Right ventricle myocardium superior (tissue), 1 donor: Measurements from ENCODE around the gene DNM1. TPM values are rescaled to one million over a fixed set of nuclear protein-coding genes. Genes with fewer than 3 reads are reported as not detected.
A peak's percentile ranks its signal among the peaks of the same experiment; 100 is the strongest.
"Not testable (repeated sequence)": the region's sequence is repeated elsewhere in the genome, so short reads cannot be mapped to it uniquely, and the experiment has no call there.

Experiments
- ATAC-seq: fragments of 200-7000 bp; cut with Tn5 transposase; one replicate; pipeline ENCODE4 v1.9.1; 2020; ENCODE audit warnings: mild to moderate bottlenecking; ENCODE audit not compliant: poor library complexity
- DNase-seq: peaks from one replicate; pipeline ENCODE4 v3.0.0-alpha.2; 2020
- intact Hi-C: fragments of 100-400 bp; cut with DNase I; formaldehyde crosslinking; loops from one replicate; pipeline ENCODE4 v1.11.2; 2022
- total RNA-seq: library from RNA; stranded (reverse); fragmentation: NEBNext Ultra II Directional; extraction: Animal tissue kit (Norgen Biotek cat#: 25700); gene quantifications from one replicate; pipeline ENCODE4 v1.2.1, GENCODE V29; 2021
- donor health status: DM: no; HTN: yes; CAD: no; lungs with severe emphysema.

Gene DNM1
- total RNA-seq, 1 donor from 2014 or later = 7.0 TPM

DNA sequence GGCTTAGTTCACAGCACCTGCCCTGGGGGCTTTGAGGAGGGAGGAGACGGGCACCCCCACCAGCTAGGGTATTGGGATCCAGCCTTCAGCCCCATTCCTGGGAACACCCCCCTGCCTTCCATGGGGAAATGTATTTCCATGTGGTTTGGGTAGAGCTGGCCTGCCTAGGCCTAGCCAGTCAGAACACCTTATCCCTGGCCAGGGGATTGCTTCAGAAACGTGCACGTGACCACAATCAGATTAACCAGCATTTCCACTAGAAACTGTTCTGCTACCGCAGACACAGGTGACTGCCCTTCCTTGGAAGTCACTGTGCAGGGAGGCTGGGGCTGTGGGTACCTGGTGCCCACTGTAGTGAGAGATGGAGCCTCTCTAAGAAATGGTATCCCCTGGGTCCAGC lies 29.1 kb upstream of the DNM1 start:
- ATAC-seq = no peak
- no peak for DNase-seq
- intact Hi-C loops = no loop called here

DNA sequence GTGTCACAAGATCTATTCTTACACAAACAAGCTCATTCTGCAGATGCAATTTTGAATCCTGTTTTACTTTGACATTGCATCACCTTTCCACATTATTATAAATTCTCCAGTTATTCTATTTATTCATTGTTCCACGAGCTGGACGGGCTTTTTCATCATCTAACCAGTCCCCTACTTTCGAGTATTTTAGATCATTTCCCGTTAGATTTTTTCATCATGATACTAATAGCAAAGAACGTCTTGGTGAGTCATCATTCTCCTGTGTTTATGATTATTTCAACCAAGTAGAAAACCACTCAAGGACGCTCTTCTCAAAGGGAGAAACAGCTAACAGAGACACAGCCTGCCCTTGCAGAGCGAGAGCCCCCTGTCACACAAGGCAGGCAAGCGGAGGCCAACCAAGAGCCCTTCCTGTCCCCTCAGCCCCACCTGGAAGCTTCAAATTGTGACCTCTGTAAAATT lies 28.0 kb upstream of the DNM1 start:
- DNase-seq = no peak

DNA sequence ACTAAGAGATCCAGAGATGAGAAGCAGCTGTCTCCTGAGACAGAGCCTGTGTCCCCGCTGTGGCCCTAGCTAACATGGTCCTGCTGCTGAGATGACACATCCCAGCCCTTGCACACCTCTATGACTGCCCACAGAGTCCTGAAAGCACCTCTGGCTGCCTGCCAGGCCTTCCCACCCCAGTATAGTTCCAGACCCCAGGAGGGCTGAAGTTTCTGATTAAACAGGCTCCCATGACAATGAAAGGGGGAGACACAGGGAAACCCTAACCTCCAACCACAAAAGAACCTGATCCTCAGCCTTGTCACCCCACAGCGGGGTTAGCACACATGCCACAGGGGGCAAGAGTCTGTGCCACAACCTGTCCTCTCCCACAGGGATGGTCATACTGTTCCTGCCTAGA lies 27.5 kb upstream of the DNM1 start:
- DNase-seq = no peak
- ATAC-seq = no peak
- intact Hi-C loops = no loop called here

More for the DNA sequence above, 28.0 kb upstream of the DNM1 start:
- ATAC-seq = no peak
- intact Hi-C loops = no loop called here

DNA sequence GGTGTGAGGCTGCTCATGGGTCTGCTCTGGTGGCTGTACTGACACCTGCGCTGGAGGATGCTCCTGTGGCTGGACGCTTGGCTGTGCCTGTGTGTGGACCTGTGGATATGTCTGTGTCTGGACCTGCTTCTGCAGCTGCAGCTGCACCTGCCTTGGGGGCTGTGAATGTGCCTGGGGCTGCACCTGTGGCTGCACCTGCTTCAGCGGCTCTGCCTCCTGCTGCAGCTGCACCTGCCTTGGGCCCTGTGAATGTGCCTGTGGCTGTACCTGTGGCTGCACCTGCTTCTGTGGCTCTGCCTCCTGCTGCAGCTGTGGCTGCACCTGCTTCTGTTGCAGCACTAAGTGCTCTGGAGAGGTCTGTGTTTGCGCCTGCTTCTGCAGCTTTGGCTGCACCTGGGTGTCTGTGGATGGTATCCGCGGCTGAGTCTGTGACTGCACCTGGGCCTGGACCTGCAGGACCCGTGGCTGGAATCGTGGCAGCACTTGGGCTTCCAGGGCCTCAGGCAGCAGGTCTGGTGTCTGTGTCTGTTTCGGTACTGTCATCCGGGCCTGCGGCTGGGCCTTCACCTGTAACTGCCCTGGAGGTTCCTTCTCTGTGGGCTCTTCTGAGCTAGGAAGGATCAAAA lies 24.3 kb upstream of the DNM1 start:
- ATAC-seq = no peak
- intact Hi-C loops = no loop called here

DNA sequence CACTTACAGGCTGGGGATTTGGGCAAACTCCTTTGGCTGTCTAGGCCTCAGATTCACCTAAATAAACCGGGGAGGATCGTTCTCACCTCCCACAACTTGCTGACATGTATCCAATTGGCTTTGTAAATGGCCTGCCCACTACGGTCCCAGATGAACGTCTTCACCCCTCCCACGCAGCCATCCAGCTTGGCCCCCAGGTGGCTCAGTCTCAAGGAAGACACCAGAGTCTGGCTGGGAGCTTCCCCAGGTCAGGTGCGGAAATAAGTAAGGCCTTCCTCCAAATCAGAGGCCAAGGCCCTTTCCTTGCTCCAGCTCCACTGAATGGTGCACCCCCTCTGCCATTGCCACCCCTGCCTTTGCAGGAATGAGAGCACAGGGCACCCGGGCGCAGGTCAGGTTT lies 23.2 kb upstream of the DNM1 start:
- intact Hi-C loops = no loop called here
- ATAC-seq (no peak), DNase-seq (no peak)

More for the DNA sequence above, 24.3 kb upstream of the DNM1 start:
- DNase-seq = no peak

DNA sequence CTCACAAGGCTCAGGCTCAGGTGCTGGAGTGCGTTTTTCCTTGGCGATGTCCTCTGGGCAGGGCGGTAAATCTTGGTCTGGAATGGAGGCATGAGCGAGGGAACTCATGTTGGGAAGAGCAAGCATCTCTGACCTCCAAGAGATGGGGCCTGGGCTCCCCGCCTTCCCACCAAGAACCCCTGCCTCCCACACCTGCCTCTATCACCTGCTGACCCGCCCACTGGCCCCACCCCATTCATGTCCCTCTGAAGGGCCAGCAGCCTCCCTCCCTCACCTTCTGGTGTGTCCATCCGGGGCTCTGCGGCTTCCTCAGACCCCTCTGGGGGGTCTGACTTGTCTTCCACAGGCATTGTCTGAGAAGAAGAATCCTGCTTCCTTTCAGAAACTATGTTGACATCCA lies 22.7 kb upstream of the DNM1 start:
- intact Hi-C loops = no loop called here
- DNase-seq = no peak
- ATAC-seq = no peak

DNA sequence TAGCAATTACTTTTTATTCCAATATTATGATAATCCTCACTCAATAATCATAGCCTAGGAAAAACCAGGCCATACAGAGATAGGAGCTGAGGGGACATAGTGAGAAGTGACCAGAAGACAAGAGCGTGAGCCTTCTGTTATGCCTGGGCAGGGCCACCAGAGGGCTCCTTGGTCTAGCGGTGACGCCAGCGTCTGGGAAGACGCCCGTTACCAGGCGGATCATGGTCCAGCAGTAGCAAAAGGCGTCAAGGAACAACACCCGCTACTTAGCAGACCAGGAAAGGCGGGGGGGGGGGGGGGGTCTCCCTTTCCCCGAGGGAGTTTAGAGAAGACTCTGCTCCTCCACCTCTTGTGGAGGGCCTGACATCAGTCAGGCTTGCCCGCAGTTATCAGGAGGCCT lies 21.7 kb upstream of the DNM1 start:
- ATAC-seq, intact Hi-C loops: not testable (repeated sequence)
- DNase-seq = peak; percentile 71

DNA sequence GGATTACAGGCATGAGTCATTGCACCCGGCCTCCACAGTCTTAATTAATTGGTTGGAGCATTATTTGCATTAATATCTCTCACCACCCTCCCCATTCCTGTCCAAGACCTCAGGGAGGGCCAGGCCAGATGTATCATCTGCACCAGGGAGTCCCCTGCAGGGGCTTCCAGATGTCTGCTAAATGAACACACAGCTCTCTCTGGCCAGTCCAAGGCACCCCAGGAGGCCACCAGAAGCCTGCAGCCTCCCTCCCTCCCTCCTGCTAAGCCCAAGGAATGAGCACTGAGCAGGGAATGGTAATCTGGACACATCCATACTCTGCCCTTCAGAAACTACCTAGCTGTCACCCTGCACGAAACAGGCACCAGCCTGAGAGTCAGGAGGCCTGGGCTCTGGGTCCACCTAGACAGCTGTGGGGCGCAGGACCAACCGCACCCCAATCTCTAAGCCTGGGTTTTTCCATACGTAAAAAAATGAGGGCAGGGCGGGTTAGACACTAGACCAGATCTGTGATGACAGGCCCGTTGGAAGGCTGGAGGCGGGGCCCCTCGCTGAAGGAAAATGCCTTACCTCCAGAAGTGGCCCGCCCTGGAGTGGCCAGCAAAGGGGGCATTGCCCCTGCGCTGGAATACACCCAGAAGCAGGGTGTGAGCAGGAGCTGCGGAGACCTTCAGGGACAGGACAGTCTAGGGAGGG lies 20.1 kb upstream of the DNM1 start:
- intact Hi-C loops = no loop called here
- no peak for DNase-seq
- ATAC-seq = no peak

DNA sequence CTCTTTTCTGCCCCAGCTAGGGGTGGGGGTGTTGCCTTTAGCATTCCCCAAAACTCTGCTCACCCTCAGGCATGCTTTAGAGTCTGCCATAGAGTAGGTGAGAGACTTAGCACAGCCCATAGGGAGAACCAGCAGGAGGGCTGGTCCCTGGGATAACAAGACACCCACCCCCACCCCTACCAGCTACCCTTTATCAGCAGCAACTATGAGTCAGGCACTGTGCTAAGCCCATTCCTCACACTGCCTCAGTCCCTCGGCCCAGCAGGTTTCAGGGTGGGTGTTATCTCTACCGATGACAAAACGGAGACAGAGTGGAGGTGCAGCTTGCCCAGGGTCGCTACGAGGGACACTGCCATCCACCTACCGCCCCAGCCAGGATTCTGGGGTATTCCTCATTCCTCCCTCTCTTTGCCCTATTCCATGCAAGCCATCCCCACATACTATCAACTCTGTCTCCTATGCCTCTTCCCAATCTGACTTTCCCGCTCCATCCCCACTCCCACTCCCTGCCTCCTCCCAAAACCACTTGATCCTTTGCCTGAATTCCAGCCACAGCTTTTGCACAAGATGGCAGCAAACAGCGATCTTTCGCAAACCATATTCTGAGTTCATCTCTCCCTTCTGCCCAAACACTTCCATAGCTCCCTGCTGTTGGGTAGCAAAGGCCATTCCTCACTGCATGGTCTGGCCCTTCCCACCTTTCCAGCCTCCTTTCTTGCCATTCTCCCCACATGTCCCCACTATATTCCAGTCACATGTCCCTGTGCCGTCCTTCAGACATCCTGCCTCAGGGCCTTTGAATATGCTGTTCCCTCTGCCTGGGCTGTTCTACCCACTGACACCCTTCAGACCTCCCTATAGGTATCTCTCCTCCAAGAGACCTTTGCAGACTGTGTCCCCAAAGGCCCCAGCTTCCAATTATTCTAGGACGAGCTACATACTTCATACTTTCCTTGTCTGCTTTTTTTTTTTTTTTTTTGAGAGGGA lies 16.9 kb upstream of the DNM1 start:
- DNase-seq = no peak
- intact Hi-C loops = no loop called here
- no peak for ATAC-seq

DNA sequence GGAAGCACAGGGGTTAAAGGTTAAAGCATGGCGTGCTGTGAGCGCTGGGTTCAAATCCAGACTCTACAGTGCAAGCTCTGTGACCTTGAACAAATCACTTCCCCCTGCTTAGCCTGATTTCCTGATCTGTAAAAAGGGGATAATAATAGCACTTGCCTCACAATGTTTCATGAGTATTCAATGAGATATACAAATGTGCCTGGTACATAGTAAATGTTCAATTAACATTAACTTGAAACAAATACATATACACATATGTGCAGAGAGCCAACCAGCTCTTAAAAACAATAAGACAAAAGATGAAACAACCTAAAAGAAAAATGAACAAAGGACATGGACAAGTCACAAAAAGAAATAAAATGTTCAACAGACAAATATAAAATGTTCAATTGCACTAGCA lies 15.8 kb upstream of the DNM1 start:
- intact Hi-C loops = no loop called here
- DNase-seq (no peak), ATAC-seq (no peak)

DNA sequence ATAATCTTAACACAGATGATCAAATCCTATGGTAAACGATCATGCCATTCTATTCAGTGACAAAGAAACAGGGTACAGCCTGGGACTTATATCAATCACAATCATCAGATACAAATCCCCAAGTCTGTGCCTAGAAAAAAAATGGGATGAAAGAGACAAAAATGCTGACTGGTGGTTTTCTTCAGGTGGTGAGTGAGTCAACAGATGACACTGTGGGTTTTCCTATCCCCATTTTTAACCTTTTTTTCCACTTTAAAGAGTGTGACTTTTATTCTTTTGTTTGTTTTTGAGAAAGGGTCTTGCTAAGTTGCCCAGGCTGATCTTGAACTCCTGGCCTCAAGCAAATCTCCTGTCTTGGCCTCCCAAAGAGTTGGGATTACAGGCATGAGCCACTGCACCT lies 15.0 kb upstream of the DNM1 start:
- intact Hi-C loops = no loop called here
- ATAC-seq = no peak
- DNase-seq = no peak

DNA sequence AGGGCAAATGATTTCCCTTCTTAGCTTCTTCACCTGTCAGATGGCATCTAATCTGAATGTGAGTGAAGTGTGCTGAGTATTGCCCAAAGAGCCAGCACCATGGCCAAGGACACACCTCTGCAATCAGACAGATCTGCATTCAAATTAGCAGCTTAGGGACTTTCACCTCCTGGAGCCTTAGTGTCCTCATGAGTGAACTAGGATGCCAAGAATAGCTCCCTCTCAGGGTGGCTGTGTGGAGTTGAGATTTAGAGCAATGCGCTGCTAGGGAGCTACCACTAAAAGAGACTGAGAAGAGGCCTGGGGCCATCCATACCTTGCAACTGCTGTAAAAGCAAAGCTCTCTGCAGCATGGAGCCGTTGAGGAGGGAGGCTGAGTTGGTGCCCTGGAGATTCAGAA lies 13.2 kb upstream of the DNM1 start:
- no peak for DNase-seq
- intact Hi-C loops = no loop called here
- ATAC-seq = no peak

DNA sequence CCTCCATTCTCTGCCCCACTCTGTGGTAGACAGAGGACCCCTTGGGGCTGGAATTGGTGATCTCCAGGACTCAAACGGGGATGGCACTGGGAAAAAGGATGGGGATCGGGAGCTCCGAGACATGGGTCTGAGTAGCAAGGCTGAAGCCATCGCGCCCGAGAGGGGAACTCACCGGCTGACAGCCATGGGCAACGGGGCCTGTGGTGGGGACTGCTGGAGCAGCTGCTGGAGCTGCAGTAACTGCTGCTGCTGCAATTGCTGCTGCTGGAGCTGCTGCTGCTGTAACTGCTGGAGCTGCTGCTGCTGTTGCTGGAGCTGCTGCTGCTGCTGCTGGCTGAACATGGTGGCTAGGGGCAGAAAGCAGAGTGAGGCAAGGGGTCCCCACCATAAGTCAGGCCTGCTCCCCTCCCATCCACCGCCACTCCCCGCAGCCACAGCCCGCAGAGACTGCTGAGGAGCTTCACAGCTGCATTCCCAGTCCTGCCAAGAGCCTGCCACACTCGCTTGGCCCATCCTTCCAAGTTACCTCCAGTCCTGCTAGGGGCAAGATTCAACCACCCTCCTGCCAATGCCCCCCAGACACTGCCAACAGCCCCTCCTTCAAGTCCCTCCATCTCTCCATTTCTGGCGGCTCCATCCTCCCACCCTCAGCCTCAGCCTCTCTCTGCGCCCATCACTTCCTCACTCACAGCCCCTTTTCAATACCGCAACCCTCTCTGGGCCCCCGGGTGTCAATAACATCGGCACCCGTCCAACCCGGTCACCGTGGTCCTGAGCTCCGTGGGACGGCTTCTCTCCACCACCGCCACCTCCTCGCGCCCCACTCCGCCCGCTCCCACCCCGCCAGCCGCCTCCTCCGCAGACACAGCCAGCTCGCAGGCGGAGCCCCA lies 12.4 kb upstream of the DNM1 start:
- intact Hi-C loops = no loop called here
- DNase-seq (no peak), ATAC-seq (peak; percentile 27)

DNA sequence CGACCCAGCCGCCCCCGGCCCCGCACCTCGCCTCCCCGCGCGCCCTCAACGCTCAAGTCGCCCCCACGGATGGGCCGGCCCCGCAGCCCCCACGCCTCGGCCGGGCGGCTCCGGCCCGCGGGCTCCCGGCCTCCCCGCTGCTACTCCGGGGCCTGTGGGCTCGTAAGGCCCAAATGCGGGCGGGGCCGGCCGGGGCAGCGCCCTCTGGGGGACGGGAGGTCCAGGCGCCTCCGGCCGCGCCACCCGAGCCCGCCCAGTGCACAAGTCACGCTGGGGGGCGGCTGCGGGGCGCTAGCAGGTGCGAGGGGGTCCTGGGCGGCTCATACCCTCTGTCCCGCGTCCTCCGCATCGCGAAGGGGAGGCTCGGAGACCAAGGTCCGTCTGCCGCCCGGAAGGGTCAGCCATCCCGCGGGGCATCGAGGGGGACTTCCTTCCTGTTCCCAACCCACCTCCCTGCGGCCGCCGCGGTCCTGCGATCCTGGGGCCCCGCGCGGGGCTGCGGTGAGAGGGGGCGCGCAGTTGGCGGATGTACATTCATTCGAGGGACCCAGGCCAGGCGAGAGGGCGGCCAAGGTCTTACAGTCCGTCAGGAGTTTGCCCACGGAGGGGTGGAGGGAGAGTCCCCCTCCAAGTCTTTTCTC lies 11.7 kb upstream of the DNM1 start, which contains the start of gene CIZ1:
TSS of gene CIZ1 (minus strand) at position 167 of the 641 bp plus-strand sequence. CDS start 715 bp downstream, outside the sequence.
- intact Hi-C loops = no loop called here
- ATAC-seq (peak; percentile 96), DNase-seq (peak; percentile 87)

DNA sequence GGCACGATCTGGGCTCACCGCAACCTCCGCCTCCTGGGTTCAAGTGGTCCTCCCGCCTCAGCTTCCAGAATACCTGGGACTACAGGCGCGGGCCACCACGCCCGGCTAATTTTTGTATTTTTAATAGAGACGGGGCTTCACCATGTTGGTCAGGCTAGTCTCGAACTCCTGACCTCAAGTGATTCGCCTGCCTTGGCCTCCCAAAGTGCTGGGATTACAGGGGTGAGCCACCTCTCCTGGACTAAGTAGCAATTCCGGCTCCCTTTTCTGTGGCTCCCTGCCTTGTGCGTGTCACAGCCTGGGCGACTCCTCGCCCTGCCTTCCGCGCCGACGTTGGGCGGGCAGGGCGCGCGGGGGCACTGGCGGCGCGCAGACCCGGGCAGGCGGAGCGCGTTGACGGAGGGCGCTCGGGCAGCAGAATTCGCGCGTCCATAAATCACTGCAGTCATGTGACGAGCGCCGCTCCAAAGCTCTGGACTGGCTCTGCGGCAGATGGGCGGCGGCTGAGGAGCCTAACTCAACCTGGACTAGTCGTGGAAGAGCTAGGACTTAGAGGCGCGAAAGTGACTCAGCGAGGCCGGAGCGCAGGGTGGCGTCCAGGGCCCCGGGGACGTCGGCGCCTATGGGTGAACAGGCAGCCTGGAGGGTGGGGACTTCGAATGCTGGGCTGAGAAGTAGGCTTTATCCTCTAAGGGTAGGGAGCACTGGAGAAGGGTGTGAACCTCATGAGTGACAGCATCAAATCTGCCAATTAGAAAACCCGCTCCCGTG lies 10.4 kb upstream of the DNM1 start:
- intact Hi-C loops = no loop called here

DNA sequence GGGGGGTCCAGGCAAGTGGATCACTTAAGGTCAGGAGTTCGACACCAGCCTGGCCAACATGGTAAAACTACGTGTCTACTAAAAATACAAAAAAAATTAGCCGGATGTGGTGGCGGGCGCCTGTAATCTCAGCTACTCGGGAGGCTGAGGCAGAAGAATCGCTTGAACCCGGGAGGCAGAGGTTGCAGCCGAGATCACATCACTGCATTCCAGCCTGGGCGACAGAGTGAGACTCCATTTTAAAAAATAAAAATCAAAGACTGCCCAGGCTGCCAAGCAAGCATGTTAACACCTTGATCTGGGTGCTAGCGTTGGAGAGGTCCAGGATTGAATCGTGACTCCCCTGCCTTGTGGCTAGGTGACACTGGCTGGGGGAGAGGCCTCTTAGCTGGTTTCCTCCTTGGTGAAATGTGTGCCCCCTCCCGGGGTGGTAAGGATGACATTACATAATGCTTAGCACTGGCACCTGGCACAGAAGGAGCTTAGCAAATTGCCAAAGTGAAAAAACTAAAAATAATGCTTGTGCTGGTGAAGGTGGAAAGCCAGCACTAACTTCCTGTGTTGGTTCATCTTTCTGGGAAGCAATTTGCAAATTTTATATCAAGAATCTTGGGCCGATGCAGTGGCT lies 9.6 kb upstream of the DNM1 start:
- no peak for ATAC-seq

More for the DNA sequence above, 10.4 kb upstream of the DNM1 start:
- peak; percentile 82 for DNase-seq
- ATAC-seq = peak; percentile 72

More for the DNA sequence above, 9.6 kb upstream of the DNM1 start:
- DNase-seq = no peak
- intact Hi-C loops = no loop called here
